Activated CD8-positive, alpha-beta memory T cell treated with anti-CD3 and anti-CD28 coated beads, Interleukin-2, amount 10 ng/mL, durations not matched to agents 7 days and 5 days (primary cell): ENCODE results near the gene ETFBKMT. TPM values are rescaled to one million over a fixed set of nuclear protein-coding genes. Genes with fewer than 3 reads are reported as not detected.

ENCODE experiments used
- ATAC-seq: fragments of 150-1000 bp; cut with Tn5 transposase; one replicate; pipeline ENCODE4 v1.10.0; 2021; ENCODE audit warnings: moderate library complexity
- CTCF ChIA-PET: fragments of 350-600 bp; sonication (Branson Sonifier 250); formaldehyde crosslinking; loops from one replicate; lab custom pipeline; 2021; ENCODE audit warnings: antibody characterized with exemption; lab: Charles Lee
- DNase-seq: peaks from one replicate; pipeline ENCODE4 v3.0.0-alpha.2; 2020
- H3K27ac Mint-ChIP-seq: one replicate; pipeline ENCODE4 v1.8.0; 2021; ENCODE audit warnings: mild to moderate bottlenecking, mixed read lengths
- H3K27me3 Mint-ChIP-seq: one replicate; pipeline ENCODE4 v1.8.0; 2021; ENCODE audit warnings: mixed read lengths
- H3K36me3 Mint-ChIP-seq: one replicate; pipeline ENCODE4 v1.8.0; 2021; ENCODE audit warnings: mild to moderate bottlenecking, mixed read lengths
- H3K4me1 Mint-ChIP-seq: one replicate; pipeline ENCODE4 v1.8.0; 2021; ENCODE audit warnings: mixed read lengths
- H3K4me3 Mint-ChIP-seq: one replicate; pipeline ENCODE4 v1.8.0; 2021; ENCODE audit warnings: mild to moderate bottlenecking, moderate library complexity, mixed read lengths
- H3K9me3 Mint-ChIP-seq: one replicate; pipeline ENCODE4 v1.8.0; 2022; ENCODE audit warnings: low read depth, mixed read lengths
- total RNA-seq, 2 experiments: library from RNA; stranded (reverse); gene quantifications; one replicate each; pipeline ENCODE4 v1.2.3, GENCODE V29; 2021

The ETFBKMT gene, protein sequence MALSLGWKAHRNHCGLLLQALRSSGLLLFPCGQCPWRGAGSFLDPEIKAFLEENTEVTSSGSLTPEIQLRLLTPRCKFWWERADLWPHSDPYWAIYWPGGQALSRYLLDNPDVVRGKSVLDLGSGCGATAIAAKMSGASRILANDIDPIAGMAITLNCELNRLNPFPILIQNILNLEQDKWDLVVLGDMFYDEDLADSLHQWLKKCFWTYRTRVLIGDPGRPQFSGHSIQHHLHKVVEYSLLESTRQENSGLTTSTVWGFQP
- 1 to 10 TPM; 1.2 to 2.1 TPM for total RNA-seq

DNA sequence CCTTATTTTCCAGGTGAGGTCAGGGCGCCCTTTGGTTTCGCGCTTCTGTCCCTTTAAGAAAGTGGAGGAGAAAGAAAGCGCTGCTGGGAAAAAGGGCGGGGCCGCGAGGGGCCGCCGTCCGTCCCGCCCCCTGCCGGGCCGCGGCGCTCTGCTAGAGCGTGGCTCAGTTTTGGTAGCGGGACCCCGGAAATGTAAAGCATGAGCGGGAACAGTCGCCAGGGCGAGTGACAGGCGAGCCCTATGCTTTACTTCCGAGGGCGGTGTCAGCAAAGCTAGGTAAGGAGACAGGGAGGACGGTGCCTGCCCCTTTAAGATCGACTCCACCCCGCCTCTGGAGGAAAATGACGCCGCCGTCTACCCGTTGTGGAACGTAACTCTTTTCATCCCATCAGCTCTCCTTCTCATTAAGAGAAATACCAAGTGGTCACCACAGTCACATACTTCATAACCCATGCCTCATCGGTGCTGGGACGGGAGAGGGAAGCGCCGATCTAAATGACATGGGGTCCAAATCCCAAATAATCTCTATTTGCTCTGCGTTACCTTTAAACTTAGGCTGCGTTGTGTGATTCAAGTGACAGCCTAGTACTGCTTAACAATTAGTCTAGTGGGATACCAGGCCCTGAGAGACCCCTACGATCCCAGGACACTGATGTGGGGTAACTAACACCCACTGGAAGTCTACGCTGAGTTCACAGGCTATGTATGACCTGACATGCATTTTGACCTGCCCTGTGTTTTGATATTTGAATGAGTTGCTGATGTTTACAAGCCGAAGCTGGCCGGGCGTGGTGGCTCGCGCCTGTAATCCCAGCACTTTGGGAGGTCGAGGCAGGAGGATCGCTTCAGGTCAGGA is at the start of gene ETFBKMT:
TSS of gene ETFBKMT (plus strand) at position 602 of the 856 bp plus-strand sequence. CDS start 2,266 bp downstream, outside the sequence.
- no peaks in the 10 kb centered on the region for H3K9me3 Mint-ChIP-seq
- CTCF ChIA-PET: interaction anchor here (0.6 to 1.5 kb wide), 7 partner anchors 13 to 1096 kb away, joined by 3 to 6 read pairs (median 3); partner anchors contain the start of genes AMN1 and YARS2
- H3K4me1 Mint-ChIP-seq: peaks cover 13% of the 10 kb centered on the region
- H3K36me3 Mint-ChIP-seq: peaks cover 2% of the 10 kb centered on the region
- peak within 1 kb of the TSS; percentile 98 for H3K4me3 Mint-ChIP-seq
- peak within 1 kb of the TSS; percentile 99 for H3K27ac Mint-ChIP-seq
- peak; percentile 100 for ATAC-seq
- H3K27me3 Mint-ChIP-seq: no peaks in the 10 kb centered on the region
- peak; percentile 98 for DNase-seq

- no peaks in the 10 kb centered on the region for H3K27me3 Mint-ChIP-seq
- CTCF ChIA-PET: no interaction called here
- H3K9me3 Mint-ChIP-seq: peaks cover 4% of the 10 kb centered on the region
- DNase-seq (no peak), ATAC-seq (no peak)
- H3K36me3 Mint-ChIP-seq: no peaks in the 10 kb centered on the region
- H3K4me1 Mint-ChIP-seq: no peaks in the 10 kb centered on the region
- no peak overlapping the region for H3K4me3 Mint-ChIP-seq
- no peak overlapping the region for H3K27ac Mint-ChIP-seq
These were observed 46.7 kb upstream of the ETFBKMT start for GRCh38 chr12:31612819-31613218.

DNA sequence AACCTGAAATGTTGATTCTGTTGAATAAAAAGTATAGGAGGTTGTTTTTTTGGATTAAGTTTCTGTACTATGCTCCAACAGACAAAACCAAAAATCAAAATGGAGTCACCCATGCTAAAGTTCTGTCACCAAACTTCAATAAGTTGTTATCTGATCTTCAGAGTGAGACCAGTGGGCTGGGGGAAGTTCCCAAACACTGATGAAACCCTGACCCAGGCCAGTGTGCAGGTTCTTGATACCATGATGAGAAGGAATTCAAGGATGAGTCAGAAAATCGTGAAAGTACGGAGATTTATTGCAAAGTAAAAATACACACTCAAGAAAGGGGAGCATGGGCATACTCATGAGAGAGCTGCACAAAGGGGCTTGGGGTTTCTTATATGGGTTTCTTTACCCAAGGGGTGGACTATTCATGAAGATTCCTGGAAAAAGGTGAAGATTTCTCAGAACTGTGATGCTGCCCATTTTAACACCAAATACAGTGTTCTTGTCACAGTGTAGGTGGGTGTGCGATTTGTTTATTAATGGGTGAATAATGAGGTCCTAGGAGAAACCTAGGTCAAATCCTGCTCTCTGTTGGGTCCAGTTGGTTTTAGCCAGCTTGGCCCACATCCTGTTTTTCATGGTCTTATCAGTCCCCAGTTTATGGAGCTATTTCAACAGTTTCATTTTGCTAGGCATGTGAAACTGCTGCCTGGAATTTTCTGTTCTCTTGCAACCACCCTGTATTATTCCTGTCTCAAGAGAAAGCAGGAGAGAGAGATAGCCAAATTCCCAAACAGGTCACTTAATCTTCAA is 41.1 kb upstream of the ETFBKMT start:
- Mint-ChIP-seq H3K9me3 (no peaks in the 10 kb centered on the region), H3K27me3 (peaks cover 13% of the 10 kb centered on the region), H3K4me1 (peaks cover 6% of the 10 kb centered on the region), H3K36me3 (no peaks in the 10 kb centered on the region), H3K27ac (no peak overlapping the region), H3K4me3 (no peak overlapping the region)
- ATAC-seq: no peak
- DNase-seq: no peak
- CTCF ChIA-PET: no interaction called here

GRCh38 chr12:31620311-31620710 is 39.2 kb upstream of the ETFBKMT start:
- H3K27ac Mint-ChIP-seq: no peak overlapping the region
- no peaks in the 10 kb centered on the region for H3K9me3 Mint-ChIP-seq
- DNase-seq: no peak
- peaks cover 13% of the 10 kb centered on the region for H3K27me3 Mint-ChIP-seq
- no peak overlapping the region for H3K4me3 Mint-ChIP-seq
- peaks cover 6% of the 10 kb centered on the region for H3K4me1 Mint-ChIP-seq
- CTCF ChIA-PET: no interaction called here
- H3K36me3 Mint-ChIP-seq: no peaks in the 10 kb centered on the region
- ATAC-seq: no peak

- CTCF ChIA-PET: no interaction called here
- peaks cover 13% of the 10 kb centered on the region for H3K27me3 Mint-ChIP-seq
These were observed 37.5 kb upstream of the ETFBKMT start for GRCh38 chr12:31622038-31622437.

GRCh38 chr12:31626270-31626995 is 33.1 kb upstream of the ETFBKMT start:
- no peaks in the 10 kb centered on the region for H3K27me3 Mint-ChIP-seq
- H3K9me3 Mint-ChIP-seq: no peaks in the 10 kb centered on the region
- H3K27ac Mint-ChIP-seq: no peak overlapping the region
- no peaks in the 10 kb centered on the region for H3K4me1 Mint-ChIP-seq
- no peak for ATAC-seq
- CTCF ChIA-PET: interaction anchor here (0.6 kb wide), 1 partner anchor 20 kb away, joined by 3 read pairs; no protein-coding TSS in a partner anchor
- no peaks in the 10 kb centered on the region for H3K36me3 Mint-ChIP-seq
- no peak for DNase-seq
- no peak overlapping the region for H3K4me3 Mint-ChIP-seq

More at GRCh38 chr12:31622038-31622437, 37.5 kb upstream of the ETFBKMT start:
- H3K4me1 Mint-ChIP-seq: peaks cover 6% of the 10 kb centered on the region
- no peaks in the 10 kb centered on the region for H3K36me3 Mint-ChIP-seq
- H3K9me3 Mint-ChIP-seq: no peaks in the 10 kb centered on the region
- no peak overlapping the region for H3K4me3 Mint-ChIP-seq
- ATAC-seq (no peak), DNase-seq (no peak)
- no peak overlapping the region for H3K27ac Mint-ChIP-seq

- Mint-ChIP-seq H3K27me3 (no peaks in the 10 kb centered on the region), H3K4me3 (no peak overlapping the region), H3K9me3 (no peaks in the 10 kb centered on the region), H3K4me1 (no peaks in the 10 kb centered on the region), H3K36me3 (no peaks in the 10 kb centered on the region), H3K27ac (no peak overlapping the region)
- DNase-seq (no peak), ATAC-seq (no peak)
- CTCF ChIA-PET: interaction anchor here (0.6 kb wide), 1 partner anchor 21 kb away, joined by 3 read pairs; no protein-coding TSS in a partner anchor
These were observed 31.9 kb upstream of the ETFBKMT start for GRCh38 chr12:31627456-31628054.

DNA sequence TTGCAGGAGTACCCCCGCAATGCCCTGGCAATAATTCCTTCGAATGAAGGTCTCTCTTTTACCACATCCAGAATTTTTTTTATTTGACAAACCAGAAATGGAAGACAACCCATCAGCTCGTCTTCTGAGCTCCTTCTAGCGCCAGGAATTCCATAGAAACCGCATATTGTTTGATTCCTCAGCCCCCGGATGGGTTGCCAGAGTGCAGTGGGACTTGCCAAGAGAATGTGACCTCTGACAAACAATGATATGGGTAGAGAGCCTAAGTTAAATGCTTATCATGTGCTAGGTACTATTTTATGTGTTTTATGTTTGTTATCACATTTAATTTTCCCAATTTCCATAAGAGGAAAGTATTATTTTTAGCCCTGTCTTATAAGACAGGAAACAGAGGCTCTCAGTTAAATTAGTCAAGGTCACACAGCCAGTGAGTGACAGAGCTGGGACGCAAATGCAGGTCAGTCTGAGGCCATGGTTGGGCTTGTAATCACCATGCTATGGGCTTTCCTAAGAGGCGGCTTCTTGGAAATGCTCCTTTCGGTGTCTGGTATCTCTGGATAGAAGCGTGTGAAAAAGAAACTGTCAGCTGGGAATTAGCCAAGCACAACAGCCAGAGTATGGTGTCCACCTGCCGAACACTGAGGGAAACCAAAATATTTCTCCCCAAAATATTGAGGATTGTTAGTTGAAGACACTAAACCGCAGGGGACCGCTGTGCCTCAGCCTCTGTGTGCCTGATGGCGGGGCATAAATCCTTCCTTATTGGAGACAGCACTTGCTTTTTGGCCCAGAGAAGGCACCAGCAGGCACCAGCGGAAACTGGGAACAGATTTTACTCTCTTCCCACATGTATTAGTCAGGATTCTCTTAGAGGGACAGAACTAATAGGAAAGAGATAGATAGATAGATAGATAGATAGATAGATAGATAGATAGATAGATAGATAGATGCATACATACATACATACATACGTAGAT is 29.4 kb upstream of the ETFBKMT start:
- Mint-ChIP-seq H3K4me1 (no peaks in the 10 kb centered on the region), H3K27ac (no peak overlapping the region), H3K36me3 (no peaks in the 10 kb centered on the region), H3K4me3 (no peak overlapping the region), H3K9me3 (no peaks in the 10 kb centered on the region), H3K27me3 (no peaks in the 10 kb centered on the region)
- DNase-seq: no peak
- ATAC-seq: no peak
- CTCF ChIA-PET: interaction anchor here (0.6 to 0.9 kb wide), 2 partner anchors 227 to 1036 kb away, joined by 3 to 4 read pairs; no protein-coding TSS in a partner anchor

GRCh38 chr12:31631023-31631724 is 28.3 kb upstream of the ETFBKMT start:
- H3K4me3 Mint-ChIP-seq: no peak overlapping the region
- H3K9me3 Mint-ChIP-seq: no peaks in the 10 kb centered on the region
- H3K27ac Mint-ChIP-seq: no peak overlapping the region
- H3K36me3 Mint-ChIP-seq: no peaks in the 10 kb centered on the region
- H3K27me3 Mint-ChIP-seq: no peaks in the 10 kb centered on the region
- DNase-seq (no peak), ATAC-seq (no peak)
- CTCF ChIA-PET: no interaction called here
- no peaks in the 10 kb centered on the region for H3K4me1 Mint-ChIP-seq

DNA sequence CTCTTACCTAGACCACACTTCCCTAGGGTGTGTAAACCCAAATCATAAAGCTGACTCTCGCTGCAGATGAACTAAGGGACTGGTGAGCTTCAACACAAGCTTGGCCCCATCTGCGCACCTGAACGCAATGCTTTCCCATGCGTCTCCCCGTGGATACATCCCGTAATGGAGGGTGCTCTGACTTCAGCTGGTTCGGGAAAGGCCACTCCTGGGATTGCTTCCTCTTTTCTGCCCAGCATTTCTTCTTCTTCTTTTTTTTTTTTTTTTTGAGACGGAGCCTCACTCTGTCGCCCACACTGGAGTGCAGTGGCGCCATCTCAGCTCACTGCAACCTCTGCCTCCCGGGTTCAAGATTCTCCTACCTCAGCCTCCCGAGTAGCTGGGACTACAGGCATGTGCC is 27.7 kb upstream of the ETFBKMT start:
- CTCF ChIA-PET: no interaction called here
- H3K27me3 Mint-ChIP-seq: no peaks in the 10 kb centered on the region
- no peaks in the 10 kb centered on the region for H3K36me3 Mint-ChIP-seq

DNA sequence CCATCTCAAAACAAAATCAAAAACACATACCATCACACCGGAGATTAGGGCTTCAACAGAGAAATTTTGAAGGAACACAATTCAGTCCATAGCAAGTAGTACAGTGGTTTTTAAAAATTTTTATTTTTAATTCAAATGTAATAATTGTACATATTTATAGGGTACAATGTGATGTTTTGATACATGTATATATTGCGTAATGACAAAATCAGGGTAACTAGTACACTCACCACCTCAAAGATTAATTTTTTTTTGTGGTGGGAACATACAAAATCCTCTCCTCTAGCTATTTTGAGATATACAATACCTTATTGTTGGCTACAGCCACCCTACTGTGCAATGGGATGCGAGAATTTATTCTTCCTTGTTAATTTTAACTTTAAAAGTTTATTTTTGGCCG is 26.0 kb upstream of the ETFBKMT start:
- Mint-ChIP-seq H3K4me3 (no peak overlapping the region), H3K27me3 (no peaks in the 10 kb centered on the region), H3K9me3 (no peaks in the 10 kb centered on the region), H3K27ac (no peak overlapping the region), H3K36me3 (no peaks in the 10 kb centered on the region), H3K4me1 (peaks cover 5% of the 10 kb centered on the region)
- CTCF ChIA-PET: no interaction called here
- DNase-seq (no peak), ATAC-seq (no peak)

More for the DNA sequence above, 27.7 kb upstream of the ETFBKMT start:
- Mint-ChIP-seq H3K27ac (no peak overlapping the region), H3K4me1 (peaks cover 5% of the 10 kb centered on the region), H3K4me3 (no peak overlapping the region), H3K9me3 (no peaks in the 10 kb centered on the region)
- DNase-seq (no peak), ATAC-seq (no peak)
